ENCODE data around the gene ROPN1L.

The ROPN1L gene

DNA sequence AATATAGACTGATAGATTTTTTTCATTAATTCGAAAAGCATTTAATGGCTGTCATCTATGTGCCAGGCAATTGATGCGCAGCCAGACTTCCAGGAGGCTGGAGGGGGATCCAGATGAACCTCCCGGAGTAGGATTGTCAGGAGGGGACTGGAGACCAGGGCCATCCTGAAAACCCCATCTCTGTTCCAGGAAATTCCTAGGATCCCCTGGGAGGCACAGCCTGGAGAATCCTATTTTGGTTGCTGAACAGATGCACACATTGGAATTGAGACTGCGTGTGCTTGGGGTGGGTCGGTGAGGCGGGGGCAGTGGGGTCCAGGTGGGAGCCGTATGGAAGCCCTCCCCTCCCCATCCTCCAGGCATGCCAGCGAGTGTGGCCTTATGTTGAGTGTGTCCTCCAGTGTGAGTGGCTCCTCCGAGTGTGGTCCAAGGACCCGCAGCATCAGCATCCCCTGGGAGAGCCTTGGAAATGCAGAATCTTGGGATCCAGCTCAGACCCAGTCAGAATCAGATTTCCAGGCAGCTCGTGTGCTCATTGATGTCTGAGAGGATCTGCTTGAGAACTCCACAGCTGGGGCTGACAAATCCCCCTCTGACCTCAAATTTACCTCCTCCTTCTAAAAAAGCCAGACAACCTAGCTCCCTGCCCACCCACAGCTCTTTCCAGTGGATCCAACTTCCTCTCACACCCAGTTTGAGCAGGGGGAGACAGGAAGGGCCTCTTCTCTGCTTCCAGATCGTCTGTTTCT lies 38.7 kb downstream of the ROPN1L start:
- Histone ChIP-seq H4K91ac (ENCODE audit: low read depth, low read length) (peak overlapping the region; percentile 29), H4K8ac (ENCODE audit: low read depth, low read length) (peak overlapping the region; percentile 35), H3K4me2 (ENCODE audit: low read length) (no peak overlapping the region), H3K9me3 (ENCODE audit: insufficient read depth, low read depth, low read length) (peaks cover 10% of the 10 kb centered on the region), H2BK12ac (ENCODE audit: low read length) (peak overlapping the region; percentile 31), H3K79me2 (ENCODE audit: control insufficient read depth, insufficient read depth, low read length, poor library complexity) (no peaks in the 10 kb centered on the region), H4K12ac (ENCODE audit: low read depth, low read length) (no peak overlapping the region), H3K23ac (ENCODE audit: low read length) (no peak overlapping the region), H2BK120ac (ENCODE audit: insufficient read depth, low read length, poor library complexity) (peak overlapping the region; percentile 14), H2AK5ac (ENCODE audit: low read length) (peak overlapping the region; percentile 22), H3K4me3 (ENCODE audit: low read depth, low read length) (no peak overlapping the region), H3K36me3 (ENCODE audit: control insufficient read depth in 1 of 2, insufficient read depth in 2 of 2, low read length in 2 of 2) (no peaks in the 10 kb centered on the region), H2AFZ (ENCODE audit: insufficient read depth, low read length, poor library complexity) (no peak overlapping the region), H3K4ac (ENCODE audit: low read depth, low read length) (no peak overlapping the region), H3K27ac (ENCODE audit: low read depth, low read length) (peak overlapping the region; percentile 29), H3K4me1 (ENCODE audit: control insufficient read depth in 1 of 2, insufficient read depth in 2 of 2, low read length in 2 of 2) (peaks cover 18 to 20% of the 10 kb centered on the region in 2 experiments), H3K9ac (ENCODE audit: low read length) (no peak overlapping the region), H3K79me1 (ENCODE audit: low read length) (peaks cover 3% of the 10 kb centered on the region), H2BK5ac (ENCODE audit: low read depth, low read length, poor library complexity) (no peak overlapping the region), H3K18ac (ENCODE audit: low read length) (peak overlapping the region; percentile 42), H3K14ac (ENCODE audit: low read length) (peak overlapping the region; percentile 25), H3K27me3 (ENCODE audit: insufficient read depth, low read length) (no peaks in the 10 kb centered on the region)
- DNase-seq = no peak
- no CpG with 5 or more reads among the region's 12 CpGs for WGBS (ENCODE audit: extremely low coverage, insufficient coverage, insufficient read length)

- H3K27me3 ChIP-seq (ENCODE audit: insufficient read depth, low read length) = no peaks in the 10 kb centered on the region
- no peak overlapping the region for H3K4me3 ChIP-seq (ENCODE audit: low read depth, low read length)
- no peak overlapping the region for H2AFZ ChIP-seq (ENCODE audit: insufficient read depth, low read length, poor library complexity)
- H3K9ac ChIP-seq (ENCODE audit: low read length) = no peak overlapping the region
- no peak overlapping the region for H4K91ac ChIP-seq (ENCODE audit: low read depth, low read length)
- H3K23ac ChIP-seq (ENCODE audit: low read length) = no peak overlapping the region
- no peaks in the 10 kb centered on the region for H3K36me3 ChIP-seq (ENCODE audit: control insufficient read depth in 1 of 2, insufficient read depth in 2 of 2, low read length in 2 of 2)
- H2AK5ac ChIP-seq (ENCODE audit: low read length) = no peak overlapping the region
- no peak overlapping the region for H3K4me2 ChIP-seq (ENCODE audit: low read length)
- H4K12ac ChIP-seq (ENCODE audit: low read depth, low read length) = no peak overlapping the region
- DNase-seq = peak in 1 of 2 donors; percentile 3
- H3K4ac ChIP-seq (ENCODE audit: low read depth, low read length) = no peak overlapping the region
- no peak overlapping the region for H3K14ac ChIP-seq (ENCODE audit: low read length)
- H3K18ac ChIP-seq (ENCODE audit: low read length) = no peak overlapping the region
- H3K4me1 ChIP-seq (ENCODE audit: control insufficient read depth in 1 of 2, insufficient read depth in 2 of 2, low read length in 2 of 2) = peaks cover 18 to 20% of the 10 kb centered on the region in 2 experiments
- no peak overlapping the region for H4K8ac ChIP-seq (ENCODE audit: low read depth, low read length)
- H3K79me2 ChIP-seq (ENCODE audit: control insufficient read depth, insufficient read depth, low read length, poor library complexity) = no peaks in the 10 kb centered on the region
- no peak overlapping the region for H2BK5ac ChIP-seq (ENCODE audit: low read depth, low read length, poor library complexity)
- H2BK120ac ChIP-seq (ENCODE audit: insufficient read depth, low read length, poor library complexity) = no peak overlapping the region
- peaks cover 8% of the 10 kb centered on the region for H3K9me3 ChIP-seq (ENCODE audit: insufficient read depth, low read depth, low read length)
- H3K79me1 ChIP-seq (ENCODE audit: low read length) = peaks cover 3% of the 10 kb centered on the region
- H3K27ac ChIP-seq (ENCODE audit: low read depth, low read length) = no peak overlapping the region
- no CpG with 5 or more reads among the region's 10 CpGs for WGBS (ENCODE audit: extremely low coverage, insufficient coverage, insufficient read length)
- no peak overlapping the region for H2BK12ac ChIP-seq (ENCODE audit: low read length)
These were observed 39.7 kb downstream of the ROPN1L start for GRCh38 chr5:10481241-10481935.

DNA sequence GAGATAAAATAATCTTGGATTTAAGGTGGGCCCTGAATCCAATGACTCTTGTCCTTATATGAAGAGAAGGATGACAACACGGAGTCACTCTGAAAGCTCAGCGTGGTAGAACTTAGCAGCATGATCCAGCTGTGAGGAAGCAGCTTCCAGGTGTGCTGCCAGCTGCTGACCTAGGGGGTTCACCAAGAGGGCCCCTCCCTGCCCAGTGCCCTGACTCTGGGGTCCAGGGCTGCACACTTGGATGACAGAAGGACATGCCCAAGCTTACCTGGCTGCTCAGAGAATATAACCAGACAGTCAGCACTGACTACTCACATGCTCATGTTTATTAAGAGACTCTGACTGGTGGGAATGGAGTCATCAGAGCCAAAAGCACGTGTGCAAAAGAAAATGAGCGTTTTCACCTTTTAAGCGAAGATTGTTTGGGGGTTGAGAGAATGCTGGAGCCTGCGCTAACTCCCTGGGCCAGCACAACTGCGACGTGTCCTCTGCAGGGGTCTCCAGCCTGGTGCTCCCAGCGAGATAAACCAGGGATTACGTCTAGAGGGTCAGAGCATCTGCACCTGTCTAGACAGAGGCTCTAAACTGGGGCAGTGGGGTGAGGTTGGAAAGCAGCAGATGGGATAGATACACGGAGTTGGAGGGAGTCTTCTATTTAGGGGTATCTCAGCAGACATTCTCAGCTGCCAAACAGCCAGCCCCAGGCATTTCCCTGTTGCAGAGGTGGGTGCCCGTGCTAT lies 41.3 kb downstream of the ROPN1L start:
- Histone ChIP-seq H3K4me2 (ENCODE audit: low read length) (no peak overlapping the region), H3K79me2 (ENCODE audit: control insufficient read depth, insufficient read depth, low read length, poor library complexity) (no peaks in the 10 kb centered on the region), H3K4ac (ENCODE audit: low read depth, low read length) (no peak overlapping the region), H3K9me3 (ENCODE audit: insufficient read depth, low read depth, low read length) (peaks cover 6% of the 10 kb centered on the region), H2BK120ac (ENCODE audit: insufficient read depth, low read length, poor library complexity) (no peak overlapping the region), H3K18ac (ENCODE audit: low read length) (no peak overlapping the region), H3K23ac (ENCODE audit: low read length) (no peak overlapping the region), H4K12ac (ENCODE audit: low read depth, low read length) (no peak overlapping the region), H2BK12ac (ENCODE audit: low read length) (no peak overlapping the region), H4K91ac (ENCODE audit: low read depth, low read length) (no peak overlapping the region), H3K36me3 (ENCODE audit: control insufficient read depth in 1 of 2, insufficient read depth in 2 of 2, low read length in 2 of 2) (no peaks in the 10 kb centered on the region), H2AFZ (ENCODE audit: insufficient read depth, low read length, poor library complexity) (no peak overlapping the region), H2AK5ac (ENCODE audit: low read length) (no peak overlapping the region), H3K27me3 (ENCODE audit: insufficient read depth, low read length) (no peaks in the 10 kb centered on the region), H2BK5ac (ENCODE audit: low read depth, low read length, poor library complexity) (no peak overlapping the region), H3K14ac (ENCODE audit: low read length) (no peak overlapping the region), H3K27ac (ENCODE audit: low read depth, low read length) (no peak overlapping the region), H3K4me1 (ENCODE audit: control insufficient read depth in 1 of 2, insufficient read depth in 2 of 2, low read length in 2 of 2) (peaks cover 18 to 20% of the 10 kb centered on the region in 2 experiments), H3K9ac (ENCODE audit: low read length) (no peak overlapping the region), H3K4me3 (ENCODE audit: low read depth, low read length) (no peak overlapping the region), H3K79me1 (ENCODE audit: low read length) (peaks cover 6% of the 10 kb centered on the region), H4K8ac (ENCODE audit: low read depth, low read length) (no peak overlapping the region)
- DNase-seq = no peak
- WGBS (ENCODE audit: extremely low coverage, insufficient coverage, insufficient read length) = no CpG with 5 or more reads among the region's 12 CpGs

DNA sequence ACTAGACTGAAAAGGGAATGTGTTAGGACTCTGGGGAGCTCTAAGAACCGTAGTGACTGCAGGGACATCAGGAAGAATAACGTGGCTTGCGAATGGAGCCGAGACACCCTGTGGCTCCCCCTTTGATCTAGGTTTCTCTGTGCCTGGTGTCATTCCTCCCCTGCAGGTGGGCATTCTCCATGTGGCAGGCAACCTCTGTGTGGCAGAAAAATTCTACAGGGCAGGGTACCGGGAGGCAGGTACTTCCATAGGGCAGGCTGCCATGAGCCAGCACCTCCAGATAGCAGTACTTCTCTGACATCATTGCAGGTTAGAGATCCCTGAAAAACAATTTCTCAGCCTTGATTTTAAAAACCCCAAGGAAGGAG lies 43.1 kb downstream of the ROPN1L start:
- H4K91ac ChIP-seq (ENCODE audit: low read depth, low read length) = no peak overlapping the region
- H4K12ac ChIP-seq (ENCODE audit: low read depth, low read length) = no peak overlapping the region
- H2AFZ ChIP-seq (ENCODE audit: insufficient read depth, low read length, poor library complexity) = no peak overlapping the region
- H3K9ac ChIP-seq (ENCODE audit: low read length) = no peak overlapping the region
- no peak overlapping the region for H3K4me2 ChIP-seq (ENCODE audit: low read length)
- no peak overlapping the region for H2BK12ac ChIP-seq (ENCODE audit: low read length)
- DNase-seq = no peak
- H3K79me1 ChIP-seq (ENCODE audit: low read length) = peaks cover 2% of the 10 kb centered on the region
- peaks cover 5% of the 10 kb centered on the region for H3K9me3 ChIP-seq (ENCODE audit: insufficient read depth, low read depth, low read length)
- no peak overlapping the region for H2BK120ac ChIP-seq (ENCODE audit: insufficient read depth, low read length, poor library complexity)
- H3K4me3 ChIP-seq (ENCODE audit: low read depth, low read length) = no peak overlapping the region
- H2AK5ac ChIP-seq (ENCODE audit: low read length) = no peak overlapping the region
- H3K14ac ChIP-seq (ENCODE audit: low read length) = no peak overlapping the region
- no peak overlapping the region for H3K23ac ChIP-seq (ENCODE audit: low read length)
- peaks cover 10 to 11% of the 10 kb centered on the region in 2 experiments for H3K4me1 ChIP-seq (ENCODE audit: control insufficient read depth in 1 of 2, insufficient read depth in 2 of 2, low read length in 2 of 2)
- H3K79me2 ChIP-seq (ENCODE audit: control insufficient read depth, insufficient read depth, low read length, poor library complexity) = no peaks in the 10 kb centered on the region
- no peak overlapping the region for H3K27ac ChIP-seq (ENCODE audit: low read depth, low read length)
- H4K8ac ChIP-seq (ENCODE audit: low read depth, low read length) = no peak overlapping the region
- H3K27me3 ChIP-seq (ENCODE audit: insufficient read depth, low read length) = no peaks in the 10 kb centered on the region
- no CpG with 5 or more reads among the region's 5 CpGs for WGBS (ENCODE audit: extremely low coverage, insufficient coverage, insufficient read length)
- no peak overlapping the region for H2BK5ac ChIP-seq (ENCODE audit: low read depth, low read length, poor library complexity)
- H3K4ac ChIP-seq (ENCODE audit: low read depth, low read length) = no peak overlapping the region
- no peak overlapping the region for H3K18ac ChIP-seq (ENCODE audit: low read length)
- no peaks in the 10 kb centered on the region for H3K36me3 ChIP-seq (ENCODE audit: control insufficient read depth in 1 of 2, insufficient read depth in 2 of 2, low read length in 2 of 2)
